A204.1 (cell line): ENCODE measurements around the gene PSRC1.
"Not testable (repeated sequence)": the region's sequence is repeated elsewhere in the genome, so short reads cannot be mapped to it uniquely, and the experiment has no call there.

Experiments used
- FAIRE-seq: peaks from 2 replicates; lab custom pipeline; 2012; peaks lifted over from hg19 to GRCh38; lab: Jason Lieb, UNC

The PSRC1 gene

DNA sequence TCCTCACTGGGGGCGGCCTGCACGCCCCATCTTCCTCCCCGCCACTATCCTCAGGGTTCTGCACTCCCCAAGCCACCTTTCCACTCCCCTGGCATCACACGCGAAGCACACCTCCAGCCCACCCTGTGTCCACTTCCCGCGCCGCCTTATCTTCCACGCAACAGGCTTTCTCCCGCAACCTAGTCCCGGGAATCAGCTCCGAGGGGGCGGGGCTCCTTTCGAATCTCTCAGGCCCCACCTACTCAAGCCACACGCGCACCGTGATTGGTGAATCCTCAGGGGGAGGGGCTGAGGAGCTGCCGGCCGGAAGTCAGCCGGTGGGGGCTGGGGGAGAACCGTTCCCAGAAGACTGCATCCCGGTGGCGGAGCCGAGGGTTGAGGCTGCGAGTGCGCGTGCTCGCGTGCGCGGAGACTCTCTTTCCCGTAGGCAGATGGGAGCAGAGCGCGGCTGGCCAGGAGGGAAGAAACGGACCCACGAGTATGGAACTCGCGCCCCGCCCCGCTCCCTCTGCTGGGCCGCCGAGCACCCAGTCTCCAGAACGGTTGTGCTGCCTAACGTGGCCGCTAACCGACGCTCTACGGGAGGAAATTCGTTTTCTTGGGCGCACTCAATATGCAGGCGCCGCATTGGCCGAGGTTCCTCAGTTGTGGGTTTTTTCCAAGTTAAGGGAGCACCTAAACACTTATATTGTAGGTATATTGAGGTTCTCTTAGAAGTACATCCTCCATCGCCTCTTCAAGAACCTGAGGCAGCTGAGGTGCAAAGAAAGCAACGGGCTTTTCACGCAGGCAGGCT is at the start of gene PSRC1:
Gene PSRC1, minus strand, starts transcription at position 194 of the 796 bp plus-strand sequence.
- FAIRE-seq = peak; percentile 89

DNA sequence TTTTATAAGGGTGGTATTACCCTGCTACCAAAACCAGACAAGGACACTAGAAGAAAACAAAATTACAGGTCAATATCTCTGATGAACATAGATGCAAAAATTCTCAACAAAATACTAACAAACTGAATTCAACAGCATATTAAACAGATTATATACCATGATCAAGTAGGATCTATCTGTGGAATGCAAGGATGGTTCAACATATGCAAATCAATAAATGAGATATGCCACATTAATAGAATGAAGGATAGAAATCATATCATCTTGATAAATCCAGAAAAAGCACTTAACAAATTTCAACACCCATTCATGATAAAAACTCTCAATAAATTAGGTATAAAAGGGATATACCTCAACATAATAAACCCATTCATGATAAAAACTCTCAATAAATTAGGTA is 48.2 kb upstream of the PSRC1 start:
- FAIRE-seq = peak; percentile 30

DNA sequence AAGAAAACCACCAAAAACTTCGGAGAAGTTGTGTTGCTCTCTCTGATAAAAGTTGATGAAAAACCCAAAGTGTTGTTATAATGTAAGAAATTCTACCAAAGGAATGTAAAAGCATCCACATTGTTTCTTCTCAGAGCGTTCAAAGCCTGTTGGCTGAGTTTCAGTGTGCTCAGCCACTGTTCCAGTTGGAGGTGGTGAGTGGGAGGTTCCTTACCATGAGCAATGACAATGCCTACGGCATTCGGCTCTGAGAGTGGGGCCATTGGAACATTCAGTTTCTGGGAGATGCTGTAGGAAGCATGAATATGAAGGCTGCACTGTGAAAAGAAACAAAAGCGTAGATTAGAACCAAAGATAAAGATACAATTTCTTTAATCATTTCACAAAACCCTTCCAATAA is 44.3 kb upstream of the PSRC1 start:
- FAIRE-seq = no peak

DNA sequence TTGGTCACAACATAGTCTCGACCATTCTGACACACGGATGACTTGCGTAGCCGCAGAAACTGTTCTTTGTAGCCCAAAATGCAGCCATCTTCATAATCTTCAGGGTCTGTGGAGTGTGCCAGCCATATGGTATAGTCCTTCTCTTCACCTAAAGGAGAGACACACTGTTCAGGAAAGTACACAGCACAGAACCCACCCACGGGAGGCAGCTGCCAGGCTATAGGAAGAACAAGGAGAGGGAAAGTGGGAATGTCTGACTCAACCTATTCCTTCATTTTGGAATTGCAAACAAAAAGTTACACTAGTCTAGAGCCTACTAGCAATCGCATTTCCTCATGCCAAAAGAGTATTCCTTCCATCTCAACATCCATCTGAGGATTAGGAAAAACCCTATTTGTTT is 40.0 kb upstream of the PSRC1 start:
- no peak for FAIRE-seq

DNA sequence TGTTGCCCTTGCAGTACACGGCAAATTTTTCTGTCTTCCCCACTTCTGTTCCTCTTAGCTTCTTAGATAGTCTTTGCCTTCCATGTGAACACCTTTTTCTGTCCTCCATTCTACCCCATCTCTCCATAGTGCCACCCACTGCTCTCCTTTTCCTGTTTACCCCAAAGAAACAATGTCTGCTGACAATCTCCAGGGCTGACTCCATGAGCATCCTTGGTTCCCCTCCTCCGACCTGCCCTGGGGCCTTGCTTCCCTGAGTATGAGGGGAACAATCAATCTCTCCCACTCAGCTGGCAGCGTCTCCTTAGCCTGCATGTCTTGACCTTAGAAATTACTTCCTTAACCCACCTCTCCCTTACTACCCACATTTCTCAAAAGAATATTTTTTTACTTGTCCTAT is 36.2 kb upstream of the PSRC1 start:
- no peak for FAIRE-seq

DNA sequence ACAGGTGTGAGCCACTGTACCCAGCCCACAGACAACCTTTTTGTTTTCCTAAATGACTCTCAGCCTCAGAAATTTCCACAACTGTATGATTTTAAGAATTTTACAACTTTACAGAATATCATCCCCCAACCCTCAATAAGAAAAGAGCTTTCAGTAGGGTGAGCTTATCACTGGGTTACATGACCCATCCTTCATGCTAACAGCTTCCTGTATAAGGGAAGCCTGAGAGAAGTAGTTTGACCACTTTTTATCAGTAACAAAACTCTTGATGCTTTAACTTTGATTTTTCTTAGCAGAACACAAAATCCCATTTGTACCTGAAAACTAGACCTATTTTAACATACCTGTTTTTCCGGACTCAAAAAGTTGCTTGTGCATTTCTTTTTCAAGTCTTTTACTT is 33.6 kb upstream of the PSRC1 start:
- FAIRE-seq = no peak

DNA sequence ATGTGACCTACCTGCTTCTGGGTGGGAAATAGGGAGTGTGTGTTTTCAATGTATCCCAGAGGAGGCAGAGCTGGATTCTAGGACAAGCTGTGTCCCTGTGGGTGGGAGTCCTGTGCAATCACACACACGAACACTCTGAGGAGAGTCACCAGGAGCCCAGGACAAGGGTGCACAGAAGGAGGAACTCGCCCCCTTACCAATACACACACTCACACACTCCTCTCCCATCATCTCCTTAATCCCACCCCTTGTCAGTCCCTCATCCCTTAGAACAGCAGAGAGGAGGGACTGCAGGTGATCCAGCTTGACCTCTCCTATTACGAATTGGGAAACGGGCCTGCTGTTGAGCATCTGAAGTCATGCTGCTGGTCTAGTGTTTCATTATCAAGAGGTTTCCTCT is 32.3 kb upstream of the PSRC1 start:
- no peak for FAIRE-seq

DNA sequence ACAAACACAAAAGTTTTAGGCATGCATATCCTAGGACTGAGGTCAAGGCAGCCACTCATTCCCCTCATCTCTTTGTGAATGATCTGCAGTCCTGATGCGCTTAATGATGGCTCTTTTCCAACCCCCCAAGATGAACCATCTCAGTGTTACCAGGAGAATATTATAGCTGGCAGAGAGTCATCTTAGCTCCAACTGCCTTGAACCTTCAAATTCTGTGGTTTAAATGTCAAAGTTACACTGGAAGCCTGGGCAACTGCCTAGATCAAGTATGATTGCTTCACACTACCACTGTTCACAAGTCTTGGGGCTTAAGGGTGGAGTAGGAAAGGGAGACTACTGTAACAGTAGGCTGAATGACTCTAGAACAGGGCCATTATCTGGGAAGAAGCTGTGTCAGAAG is 31.9 kb upstream of the PSRC1 start:
- FAIRE-seq = no peak

DNA sequence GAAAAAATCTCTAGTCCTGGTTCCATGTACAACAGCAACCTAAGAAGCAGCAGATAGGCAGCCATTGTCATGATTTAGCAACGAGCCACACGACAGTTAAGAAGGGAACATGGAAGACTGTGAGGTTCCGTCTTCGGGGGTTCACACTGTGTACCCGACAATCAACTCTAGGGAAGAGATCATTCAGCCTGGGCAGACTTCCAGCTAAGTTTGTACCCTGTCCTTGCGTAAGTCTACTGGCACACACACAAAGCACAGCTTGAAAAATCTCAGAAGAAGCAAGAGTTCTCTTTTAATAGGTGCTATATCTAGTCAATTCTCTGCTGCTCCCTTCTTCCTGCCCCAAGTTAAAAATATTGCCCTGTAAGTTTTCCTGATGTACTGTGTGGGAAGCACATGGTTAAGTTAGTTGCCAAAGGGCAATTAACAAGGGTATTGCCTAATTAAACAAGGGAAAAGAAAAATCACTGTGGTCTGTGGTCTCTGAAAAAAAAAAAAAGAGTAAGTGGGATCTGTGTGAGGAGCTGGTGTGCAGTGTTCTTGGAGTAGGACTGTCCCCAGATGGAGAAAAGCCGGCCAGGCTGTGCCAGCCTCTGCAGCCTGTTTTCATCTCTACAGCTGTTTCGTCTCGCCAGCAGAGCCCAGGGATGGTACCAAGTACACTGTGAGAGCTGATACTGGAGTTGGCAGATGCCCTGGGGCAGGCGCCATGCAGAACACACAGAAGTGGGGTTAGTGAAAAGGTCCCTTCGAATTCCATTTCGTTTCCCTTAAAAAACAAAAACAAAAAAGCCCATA is 30.2 kb upstream of the PSRC1 start:
- no peak for FAIRE-seq

DNA sequence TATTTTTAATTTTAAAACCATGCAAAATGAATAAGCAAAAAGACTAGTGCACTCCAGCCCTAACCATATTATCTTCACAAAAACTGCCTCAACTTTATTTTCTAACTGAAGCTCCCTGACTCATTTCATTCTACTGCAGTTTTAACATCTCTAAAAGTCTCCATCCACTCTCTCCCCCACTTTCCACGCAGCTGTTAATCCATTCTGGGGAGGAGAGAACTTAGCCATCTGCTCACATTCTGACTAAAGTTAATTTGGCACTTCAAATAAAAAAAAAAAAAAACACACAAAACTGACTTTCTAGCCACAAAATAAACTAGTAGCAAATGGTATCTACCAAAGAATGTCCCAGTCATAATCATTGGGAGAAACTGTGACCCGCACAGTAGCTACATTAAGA is 29.3 kb upstream of the PSRC1 start:
- FAIRE-seq = no peak

DNA sequence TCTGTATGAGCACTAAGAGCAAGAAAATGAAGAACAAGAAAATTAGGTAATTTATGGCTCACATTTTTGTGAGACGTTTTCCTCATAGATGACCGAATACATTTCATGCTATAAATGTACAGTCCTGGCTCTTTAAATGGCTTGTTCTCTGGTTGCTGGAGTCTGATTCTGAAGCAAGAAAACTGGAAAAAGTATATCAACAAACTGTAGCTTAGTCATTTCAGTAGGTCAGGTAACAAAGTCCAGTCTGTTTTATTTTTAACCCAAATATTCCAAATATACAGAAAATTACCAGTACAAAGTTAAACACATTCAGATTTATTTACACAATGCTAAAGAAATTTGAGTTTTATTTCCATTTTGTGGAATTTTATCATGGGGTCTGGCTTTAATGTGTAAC is 26.4 kb upstream of the PSRC1 start:
- no peak for FAIRE-seq

DNA sequence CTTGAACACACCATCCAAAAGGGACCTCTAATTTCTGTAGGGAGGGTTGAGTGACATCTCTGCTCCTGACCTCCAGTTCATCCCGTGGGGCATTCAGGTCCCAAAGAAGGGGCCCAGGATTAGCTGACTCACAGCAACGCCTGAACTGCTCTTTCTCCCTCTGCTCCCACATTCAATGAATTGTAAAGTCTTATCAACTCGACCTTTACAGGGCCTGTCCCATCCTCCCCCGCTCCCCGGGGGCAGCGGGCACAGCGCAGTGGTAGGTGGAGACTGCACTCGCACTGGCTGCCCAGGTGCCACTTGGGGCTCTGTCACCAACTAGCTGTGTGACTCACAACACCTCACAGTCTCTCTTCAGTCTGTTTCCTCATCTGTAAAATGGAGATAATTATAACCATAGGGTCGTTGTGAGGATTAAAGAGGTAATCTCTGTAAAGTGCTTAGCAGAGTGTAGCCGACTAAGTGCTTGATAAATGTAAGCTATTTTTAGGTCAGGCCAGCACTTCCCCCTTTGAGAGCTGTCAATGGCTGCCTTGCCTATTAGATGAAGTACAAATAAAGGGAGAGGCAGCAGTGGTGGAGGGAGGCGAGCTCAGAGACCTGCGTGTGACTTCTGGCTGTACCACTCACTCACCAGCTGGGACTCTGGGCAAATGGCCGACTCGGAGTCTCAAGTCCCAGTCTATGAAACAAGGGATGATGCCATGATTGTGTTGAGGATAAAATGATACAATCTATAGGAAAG is 24.5 kb upstream of the PSRC1 start:
- FAIRE-seq = no peak

DNA sequence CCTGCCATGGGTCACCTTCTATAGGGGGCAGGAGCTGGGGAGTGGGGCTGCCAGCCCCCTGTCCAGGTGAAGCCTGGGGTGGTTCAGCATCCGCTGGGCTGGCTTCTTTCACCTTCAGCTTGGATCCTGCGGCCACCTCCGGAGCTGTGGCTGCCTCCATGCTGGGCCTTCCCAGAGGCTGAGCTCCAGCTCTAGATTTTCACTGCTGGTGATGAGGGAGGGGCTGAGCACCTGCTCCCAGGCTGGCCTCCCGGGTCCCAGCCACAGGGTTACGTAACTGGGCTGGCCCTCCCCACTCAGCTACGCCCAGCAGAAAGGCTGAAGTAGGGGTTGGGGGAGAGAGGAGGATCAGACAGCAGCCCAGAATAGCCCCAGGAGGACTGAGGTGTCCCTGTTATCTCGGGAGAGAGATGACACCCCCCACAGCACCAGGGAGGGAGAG is 23.9 kb upstream of the PSRC1 start, which contains the start of gene MYBPHL:
Gene MYBPHL, minus strand, starts transcription at position 180 of the 442 bp plus-strand sequence. Its CDS starts 20 bp downstream, at position 160.
- FAIRE-seq = no peak

DNA sequence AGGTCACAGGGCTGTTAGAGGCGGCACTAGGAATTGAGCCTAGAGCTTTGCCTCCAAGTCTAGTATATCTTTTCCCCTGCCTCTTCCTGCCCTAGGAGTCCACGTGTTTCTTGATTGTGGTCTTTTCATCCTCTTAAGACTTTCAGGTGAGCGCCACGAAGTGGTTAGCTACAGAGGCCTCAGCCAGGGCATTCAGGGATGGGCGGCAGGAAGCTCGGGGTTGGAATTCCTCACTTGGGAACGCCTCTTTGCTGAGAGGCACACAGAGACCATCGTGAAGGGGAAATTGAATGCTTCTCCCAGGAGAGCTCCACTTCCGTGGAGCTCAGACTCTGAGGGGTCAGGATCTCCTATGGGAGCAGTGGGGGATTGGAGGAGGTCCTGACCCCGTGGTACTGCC is 23.0 kb upstream of the PSRC1 start:
- not testable (repeated sequence) for FAIRE-seq

DNA sequence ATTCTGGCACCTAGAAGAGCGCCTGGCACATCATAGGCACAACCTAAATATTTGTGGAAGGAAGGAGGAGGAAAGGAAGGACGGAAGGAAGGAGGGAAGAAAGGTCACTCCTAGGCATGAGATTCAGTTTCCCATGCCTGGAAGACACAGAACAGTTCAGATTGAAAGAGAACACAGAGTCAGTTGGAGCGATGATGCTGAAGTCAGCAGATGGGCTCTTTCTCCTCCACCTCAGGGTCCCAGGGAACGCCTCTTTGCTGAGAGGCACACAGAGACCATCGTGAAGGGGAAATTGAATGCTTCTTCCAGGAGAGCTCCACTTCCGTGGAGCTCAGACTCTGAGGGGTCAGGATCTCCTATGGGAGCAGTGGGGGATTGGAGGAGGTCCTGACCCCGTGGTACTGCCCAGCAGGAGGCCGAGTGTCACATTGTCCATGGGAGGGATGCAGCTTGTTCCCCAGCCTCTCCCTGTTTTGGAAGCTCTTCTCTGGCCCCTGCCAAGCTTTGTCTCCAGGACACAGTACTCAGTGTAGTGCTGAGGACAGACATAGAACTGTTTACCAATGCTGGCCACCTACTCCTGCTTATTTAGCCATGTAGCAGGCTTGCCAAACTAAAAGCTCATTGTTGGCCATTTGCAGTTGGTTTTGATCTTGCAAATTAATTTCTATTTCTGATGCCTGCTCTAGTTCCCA is 21.4 kb upstream of the PSRC1 start:
- FAIRE-seq = no peak

DNA sequence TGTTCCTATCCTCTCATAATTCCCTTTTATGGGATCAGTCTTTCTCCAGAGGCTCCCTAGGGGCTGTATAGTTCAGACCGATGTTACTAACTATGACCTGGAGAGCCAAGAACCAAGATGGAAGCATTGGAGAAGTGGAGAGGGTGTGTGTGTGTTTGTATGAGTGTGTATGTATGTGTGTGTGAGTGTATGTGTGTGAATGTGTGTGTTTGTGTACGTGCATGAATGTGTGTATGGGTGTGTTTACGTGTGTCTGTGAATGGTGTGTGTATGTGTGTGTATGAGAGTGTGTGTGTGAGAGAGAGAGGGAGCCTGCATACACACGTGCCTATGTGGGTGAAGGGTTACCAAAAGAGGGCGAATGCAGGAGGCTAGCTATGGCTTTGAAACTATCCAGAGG is 18.9 kb upstream of the PSRC1 start:
- FAIRE-seq = no peak

DNA sequence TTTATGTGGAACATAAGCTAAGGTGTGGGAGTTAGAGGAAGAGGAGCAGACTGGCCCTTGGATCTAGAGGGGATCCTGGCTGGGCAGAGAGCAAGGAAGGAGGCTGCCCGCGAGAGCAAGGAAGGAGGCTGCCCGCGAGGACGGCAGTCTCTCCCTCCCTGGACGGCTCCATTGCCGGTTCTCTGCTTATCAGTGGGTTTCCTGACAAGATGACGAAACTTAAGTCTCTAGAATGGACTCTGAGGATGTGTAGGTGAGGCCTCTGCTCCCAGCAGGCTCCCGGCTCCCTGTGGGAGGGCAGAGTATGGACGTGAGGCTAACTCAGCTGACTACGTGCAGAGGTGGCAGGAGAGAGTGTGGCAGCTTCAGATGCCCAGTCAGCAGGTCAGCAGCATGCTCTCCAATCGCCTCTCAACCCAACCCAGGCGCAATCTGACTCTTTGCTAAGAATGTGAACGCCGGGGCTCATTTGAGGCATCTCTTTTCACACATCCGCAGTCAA is 17.8 kb upstream of the PSRC1 start:
- no peak for FAIRE-seq

DNA sequence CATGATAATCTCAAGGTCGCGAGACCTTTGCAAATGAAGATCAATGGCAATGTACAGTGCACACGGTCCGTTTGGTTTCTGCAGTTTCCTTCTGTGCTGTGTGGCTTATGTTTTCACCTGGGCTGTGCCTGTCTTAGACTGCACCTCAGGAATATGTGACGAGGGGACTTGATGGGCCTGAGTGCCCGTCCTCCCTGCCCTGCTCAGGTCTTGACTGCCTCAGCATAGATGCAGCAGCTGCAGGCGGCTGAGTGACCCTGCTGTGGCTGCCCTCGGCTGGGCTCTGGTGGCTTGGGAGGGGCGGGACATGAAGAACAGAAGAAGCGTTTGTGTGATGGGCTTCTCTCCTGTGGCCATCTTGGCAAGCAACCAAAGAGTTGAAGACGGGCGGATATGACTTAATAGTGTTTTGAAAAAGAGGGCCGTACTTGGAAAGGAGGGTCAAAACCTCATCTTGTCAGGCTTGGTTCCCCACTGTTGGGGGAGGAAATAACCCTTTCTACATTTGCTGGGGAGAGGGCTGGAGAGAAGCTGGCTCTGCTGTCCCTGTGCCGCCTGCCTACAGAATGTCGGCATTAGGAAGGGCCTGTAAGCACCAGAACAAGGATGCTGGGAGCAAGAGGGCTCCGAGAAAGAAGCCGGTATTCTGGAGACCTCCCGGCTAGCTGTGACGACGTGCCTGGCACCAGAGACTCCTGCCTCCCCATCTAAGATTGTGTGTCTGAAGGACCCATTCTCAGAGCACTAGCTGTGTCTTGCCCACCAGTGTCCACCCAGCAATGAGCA is 16.8 kb upstream of the PSRC1 start:
- FAIRE-seq = no peak

DNA sequence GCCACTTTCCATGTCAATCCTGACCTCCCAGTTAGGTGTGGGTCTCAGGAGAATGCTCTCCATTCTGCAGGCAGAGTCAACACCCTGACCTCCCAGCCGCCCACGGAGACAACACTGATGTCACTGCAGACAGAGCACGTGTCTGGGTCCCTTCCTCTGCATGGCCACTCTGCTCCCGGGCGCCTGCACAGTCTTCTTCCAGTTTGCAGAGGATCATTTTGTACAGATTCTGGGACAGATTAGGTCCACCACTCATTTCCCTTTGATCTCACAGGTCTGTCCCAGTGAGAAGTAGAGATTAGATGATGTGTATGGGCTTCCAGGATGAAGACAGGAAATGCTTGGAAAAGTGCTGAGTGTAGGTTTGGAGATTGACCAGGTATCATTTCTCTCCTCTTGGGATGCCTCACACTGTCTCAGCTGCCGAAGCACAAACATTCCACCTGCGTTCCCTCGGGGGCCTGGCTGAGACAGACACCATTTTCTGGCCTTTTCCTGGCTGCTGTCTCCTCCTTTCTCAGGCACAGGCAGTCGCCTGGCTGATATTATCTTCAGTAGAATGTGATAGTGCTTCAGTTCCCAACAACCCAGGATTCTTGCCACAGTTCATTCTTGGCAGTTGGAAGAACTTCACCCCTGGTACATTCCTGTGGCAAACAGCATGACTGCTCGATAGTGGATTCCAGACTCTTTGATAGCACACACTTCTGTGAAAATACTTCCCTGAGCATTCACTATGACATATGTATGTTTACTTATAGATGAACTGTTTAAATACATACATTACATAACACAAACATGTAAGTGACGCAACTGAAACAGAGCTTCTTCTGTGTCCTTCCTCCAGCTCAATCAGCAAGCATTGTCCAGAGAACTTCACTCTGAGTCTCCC is 16.0 kb upstream of the PSRC1 start:
- FAIRE-seq = no peak

DNA sequence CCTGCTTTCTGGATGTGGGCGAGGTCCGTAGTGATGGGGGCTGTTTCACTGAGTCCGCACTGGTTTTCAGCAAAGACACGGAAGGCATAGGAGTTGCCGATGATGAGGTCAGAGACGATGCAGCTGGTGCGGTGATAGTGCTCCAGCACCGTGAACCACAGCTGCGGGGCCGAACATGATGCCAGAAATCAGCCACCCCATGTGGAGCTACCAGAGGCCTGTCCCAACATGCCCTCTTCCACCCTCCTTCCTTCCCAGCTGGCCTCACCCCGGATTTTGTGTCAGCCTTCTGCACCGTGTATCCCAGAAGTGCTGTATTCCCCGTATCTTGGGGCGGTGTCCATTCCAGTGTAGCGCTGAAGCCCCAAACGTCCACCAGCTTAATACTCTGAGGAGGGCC is 13.8 kb upstream of the PSRC1 start:
- FAIRE-seq = no peak
